HEK293T (cell line): ENCODE data around the gene FAM193A.
"Not testable (repeated sequence)": the region's sequence is repeated elsewhere in the genome, so short reads cannot be mapped to it uniquely, and the experiment has no call there.

Source experiments
- CTCF ChIA-PET: fragments of 350-600 bp; formaldehyde crosslinking; extraction: SDS; loops from one replicate; lab custom pipeline; 2021; ENCODE audit warnings: antibody characterized with exemption, inconsistent platforms; lab: Yijun Ruan, JAX
- POLR2A ChIA-PET: fragments of 350-600 bp; formaldehyde crosslinking; extraction: SDS; loops from one replicate; lab custom pipeline; 2020; ENCODE audit warnings: antibody characterized with exemption, inconsistent platforms; lab: Yijun Ruan, JAX
- DNase-seq: peaks from one replicate; pipeline ENCODE4 v3.0.0; 2012; ENCODE audit warnings: mixed read lengths; ENCODE audit errors: extremely low spot score
- ARNT ChIP-seq: fragments of 450-650 bp; IDR thresholded peaks from 2 replicates; pipeline ENCODE4 v1.6.1; 2017; ENCODE audit warnings: mild to moderate bottlenecking
- BHLHE40 ChIP-seq: fragments of 450-650 bp; IDR thresholded peaks from 2 replicates; pipeline ENCODE4 v1.6.1; 2016; ENCODE audit warnings: mild to moderate bottlenecking, moderate library complexity, borderline replicate concordance
- CTBP1 ChIP-seq: fragments of 450-650 bp; IDR thresholded peaks from 2 replicates; pipeline ENCODE4 v1.6.1; 2016; ENCODE audit warnings: borderline replicate concordance
- ELF4 ChIP-seq: fragments of 450-650 bp; IDR thresholded peaks from 2 replicates; pipeline ENCODE4 v1.6.1; 2017; ENCODE audit warnings: antibody characterized with exemption
- FOXA1 ChIP-seq: fragments of 450-650 bp; IDR thresholded peaks from 2 replicates; pipeline ENCODE4 v1.6.1; 2016; ENCODE audit warnings: mild to moderate bottlenecking
- FOXK2 ChIP-seq: fragments of 450-650 bp; IDR thresholded peaks from 2 replicates; pipeline ENCODE4 v1.6.1; 2016; ENCODE audit warnings: mild to moderate bottlenecking
- FOXM1 ChIP-seq: fragments of 450-650 bp; IDR thresholded peaks from 2 replicates; pipeline ENCODE4 v1.6.1; 2017; ENCODE audit warnings: mild to moderate bottlenecking, borderline replicate concordance
- HDGF ChIP-seq: fragments of 450-650 bp; IDR thresholded peaks from 2 replicates; pipeline ENCODE4 v1.6.1; 2017; ENCODE audit warnings: antibody characterized with exemption, borderline replicate concordance
- L3MBTL2 ChIP-seq: fragments of 450-650 bp; conservative IDR thresholded peaks from 2 replicates; pipeline ENCODE4 v1.6.1; 2016; ENCODE audit warnings: mild to moderate bottlenecking
- LEF1 ChIP-seq: fragments of 450-650 bp; IDR thresholded peaks from 2 replicates; pipeline ENCODE4 v1.6.1; 2017; ENCODE audit warnings: mild to moderate bottlenecking, borderline replicate concordance
- NFRKB ChIP-seq: fragments of 450-650 bp; IDR thresholded peaks from 2 replicates; pipeline ENCODE4 v1.6.1; 2016; ENCODE audit warnings: mild to moderate bottlenecking, moderate library complexity
- PKNOX1 ChIP-seq: fragments of 450-650 bp; IDR thresholded peaks from 2 replicates; pipeline ENCODE4 v1.6.1; 2016
- SP1 ChIP-seq: fragments of 450-650 bp; IDR thresholded peaks from 2 replicates; pipeline ENCODE4 v1.6.1; 2017
- SUZ12 ChIP-seq: fragments of 450-650 bp; IDR thresholded peaks from 2 replicates; pipeline ENCODE4 v1.6.1; 2016; ENCODE audit warnings: mild to moderate bottlenecking
- TARDBP ChIP-seq: fragments of 450-650 bp; IDR thresholded peaks from 2 replicates; pipeline ENCODE4 v1.6.1; 2016
- ZNF384 ChIP-seq: fragments of 450-650 bp; IDR thresholded peaks from 2 replicates; pipeline ENCODE4 v1.6.1; 2016

FAM193A gene

GRCh38 chr4:2630556-2631273, 94.3 kb downstream of the FAM193A start:
- ChIA-PET POLR2A (no interaction called here), CTCF (no interaction called here)
- TF ChIP-seq FOXM1 (no peak), L3MBTL2 (no peak), PKNOX1 (no peak), FOXK2 (no peak), FOXA1 (no peak), SP1 (no peak), TARDBP (no peak), CTBP1 (no peak), ELF4 (no peak), ARNT (no peak), BHLHE40 (no peak), NFRKB (no peak), ZNF384 (no peak)
- no peak for DNase-seq

GRCh38 chr4:2634014-2634413, 97.6 kb downstream of the FAM193A start:
- no peak for DNase-seq
- POLR2A ChIA-PET = no interaction called here
- CTCF ChIA-PET = no interaction called here
- TF ChIP-seq NFRKB (no peak), FOXK2 (no peak), BHLHE40 (no peak), TARDBP (no peak)

- POLR2A ChIA-PET = no interaction called here
- no peak for DNase-seq
- CTCF ChIA-PET = no interaction called here
- no peak for TF ChIP-seq TARDBP
- TF ChIP-seq FOXM1 = no peak
- TF ChIP-seq ELF4 = no peak
- no peak for TF ChIP-seq LEF1
- TF ChIP-seq FOXA1 = no peak
- TF ChIP-seq NFRKB = no peak
- no peak for TF ChIP-seq ARNT
- TF ChIP-seq CTBP1 = no peak
- no peak for TF ChIP-seq PKNOX1
- no peak for TF ChIP-seq L3MBTL2
- TF ChIP-seq FOXK2 = no peak
- no peak for TF ChIP-seq HDGF
- no peak for TF ChIP-seq SUZ12
- TF ChIP-seq BHLHE40 = no peak
- TF ChIP-seq ZNF384 = no peak
- TF ChIP-seq SP1 = no peak
These were observed 99.9 kb downstream of the FAM193A start for GRCh38 chr4:2636331-2636730.

- CTCF ChIA-PET, POLR2A ChIA-PET, DNase-seq: not testable (repeated sequence)
These were observed 100.5 kb downstream of the FAM193A start for GRCh38 chr4:2636994-2637393.

- no peak for DNase-seq
- ChIA-PET POLR2A (no interaction called here), CTCF (no interaction called here)
- TF ChIP-seq SP1 (no peak), BHLHE40 (no peak), LEF1 (no peak), ARNT (no peak), L3MBTL2 (no peak), FOXK2 (no peak), SUZ12 (no peak), HDGF (no peak), FOXA1 (no peak)
These were observed 101.6 kb downstream of the FAM193A start for GRCh38 chr4:2637956-2638552.

- ChIA-PET POLR2A (no interaction called here), CTCF (no interaction called here)
- DNase-seq = no peak
- no peak for TF ChIP-seq TARDBP
- TF ChIP-seq LEF1 = no peak
- TF ChIP-seq ARNT = no peak
- TF ChIP-seq SP1 = no peak
- TF ChIP-seq ZNF384 = no peak
- TF ChIP-seq FOXK2 = no peak
- no peak for TF ChIP-seq SUZ12
- no peak for TF ChIP-seq PKNOX1
- TF ChIP-seq HDGF = no peak
- TF ChIP-seq NFRKB = no peak
- TF ChIP-seq FOXA1 = no peak
- no peak for TF ChIP-seq CTBP1
- TF ChIP-seq FOXM1 = no peak
- TF ChIP-seq BHLHE40 = no peak
- no peak for TF ChIP-seq ELF4
- no peak for TF ChIP-seq L3MBTL2
These were observed 102.3 kb downstream of the FAM193A start for GRCh38 chr4:2638730-2639129.

GRCh38 chr4:2642968-2643367, 106.5 kb downstream of the FAM193A start:
- CTCF ChIA-PET = interaction anchor here (0.6 kb wide), 1 partner anchor 92 kb away, joined by 3 read pairs; no protein-coding TSS in a partner anchor

More at GRCh38 chr4:2642968-2643367, 106.5 kb downstream of the FAM193A start:
- POLR2A ChIA-PET = no interaction called here
- no peak for DNase-seq
- TF ChIP-seq BHLHE40 (no peak), PKNOX1 (no peak), HDGF (no peak)
